GM21515 (cell line): ENCODE data around the gene IFI35.
"Not testable (repeated sequence)": the region's sequence is repeated elsewhere in the genome, so short reads cannot be mapped to it uniquely, and the experiment has no call there.

Experiments used
- ATAC-seq: cut with Tn5 transposase; IDR thresholded peaks from one replicate; pipeline ENCODE4 v1.9.1; 2021; ENCODE audit not compliant: unreplicated experiment

The IFI35 gene

DNA sequence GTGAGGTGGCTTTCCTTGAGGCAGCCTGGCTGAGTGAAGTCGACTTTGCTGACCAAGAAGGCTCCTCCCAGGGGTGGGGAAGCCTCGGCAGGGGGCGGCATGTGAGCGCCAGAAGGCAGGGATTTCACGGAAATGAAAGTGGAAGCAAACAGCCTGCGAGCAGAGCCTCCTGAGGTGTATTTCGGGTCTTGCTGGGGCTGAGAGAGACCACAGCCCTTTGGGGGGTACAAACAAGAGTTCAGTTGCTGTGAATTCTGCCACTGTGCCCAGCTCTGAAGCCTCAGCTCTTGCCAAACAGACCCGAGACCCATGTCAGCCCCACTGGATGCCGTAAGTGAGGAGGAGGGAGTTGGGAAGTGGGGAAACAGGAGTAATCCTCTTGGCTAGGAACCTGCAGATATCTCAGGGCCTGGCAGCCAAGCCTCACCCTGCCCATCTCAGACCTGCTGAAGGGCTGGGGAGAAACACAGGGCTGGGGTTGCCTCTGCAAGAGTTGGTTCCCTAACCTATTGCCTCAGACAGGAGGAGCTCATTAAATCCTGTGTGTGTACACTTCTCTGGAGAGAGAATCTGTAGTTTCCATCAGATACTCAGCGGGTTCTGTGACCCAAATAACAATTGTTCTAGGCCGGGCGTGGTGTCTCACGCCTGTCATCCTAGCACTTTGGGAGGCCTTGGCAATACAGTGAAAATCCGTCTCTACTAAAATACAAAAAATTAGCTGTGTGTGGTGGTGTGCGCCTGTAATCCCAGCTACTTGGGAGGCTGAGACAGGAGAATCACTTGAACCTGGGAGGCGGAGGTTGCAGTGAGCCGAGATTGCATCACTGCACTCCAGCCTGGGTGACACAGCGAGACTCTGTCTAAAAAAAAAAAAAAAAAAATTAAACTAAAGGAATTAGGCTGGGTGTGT is at the start of gene IFI35:
TSS of gene IFI35 (plus strand) at position 146 of the 913 bp plus-strand sequence. CDS start at position 310, 164 bp downstream.
- ATAC-seq = peak; percentile 70

DNA sequence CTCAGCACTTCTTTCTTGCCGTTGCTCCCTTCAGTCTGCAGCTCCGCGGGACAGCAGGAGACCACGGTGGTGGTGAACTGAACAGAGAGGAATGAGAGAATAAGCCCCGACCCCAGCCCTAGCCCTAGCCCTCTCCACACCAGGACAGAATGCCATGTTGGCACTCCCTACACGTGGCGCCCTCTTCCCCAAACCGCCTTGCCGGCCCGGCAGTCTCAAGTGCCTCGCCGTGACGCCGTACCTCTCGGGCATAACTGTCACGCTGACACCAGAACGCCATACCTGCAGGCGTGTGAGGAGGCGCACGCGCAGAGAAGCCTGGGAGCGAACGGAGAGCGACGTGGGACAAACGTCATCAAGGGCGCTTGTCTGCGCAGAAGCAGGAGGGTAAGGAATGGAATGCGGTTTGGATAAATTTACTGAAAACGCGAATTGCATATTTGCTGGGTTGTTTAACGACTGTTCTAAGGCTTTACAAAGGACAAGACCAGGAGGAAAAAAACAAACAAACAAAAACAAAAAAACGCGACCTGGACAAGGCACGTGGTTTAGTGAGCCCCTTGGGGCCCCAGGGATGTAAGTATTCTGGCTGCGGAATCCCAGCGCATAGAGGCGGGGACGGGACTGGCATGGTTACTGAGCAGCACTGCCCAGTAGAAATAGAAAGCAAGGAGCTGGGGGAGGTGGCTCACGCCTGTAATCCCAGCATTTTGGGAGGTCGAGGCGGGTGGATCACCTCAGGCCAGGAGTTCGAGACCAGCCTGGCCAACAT is 42.2 kb upstream of the IFI35 start, which contains the start of gene AARSD1:
TSS of gene AARSD1 (minus strand) at position 294 of the 772 bp plus-strand sequence. CDS start at position 280, 14 bp downstream.
- ATAC-seq = peak; percentile 72

DNA sequence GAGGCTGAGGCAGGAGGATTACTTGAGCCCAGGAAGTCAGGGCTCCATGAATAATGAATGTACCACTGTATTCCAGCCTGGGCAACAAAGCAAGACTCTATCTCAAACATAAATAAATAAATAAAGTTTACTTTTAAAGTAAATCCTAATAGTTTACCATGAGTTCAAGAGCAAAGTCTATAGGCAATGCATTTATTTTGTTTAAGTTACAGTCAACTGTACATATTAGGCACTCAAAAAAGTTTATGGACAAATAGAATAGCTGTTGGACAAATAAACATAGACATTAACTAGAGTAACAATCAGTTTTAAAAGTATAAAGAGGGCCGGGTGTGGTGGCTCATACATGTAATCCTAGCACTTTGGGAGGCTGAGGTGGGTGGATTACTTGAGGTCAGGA is 38.7 kb upstream of the IFI35 start:
- ATAC-seq = no peak

DNA sequence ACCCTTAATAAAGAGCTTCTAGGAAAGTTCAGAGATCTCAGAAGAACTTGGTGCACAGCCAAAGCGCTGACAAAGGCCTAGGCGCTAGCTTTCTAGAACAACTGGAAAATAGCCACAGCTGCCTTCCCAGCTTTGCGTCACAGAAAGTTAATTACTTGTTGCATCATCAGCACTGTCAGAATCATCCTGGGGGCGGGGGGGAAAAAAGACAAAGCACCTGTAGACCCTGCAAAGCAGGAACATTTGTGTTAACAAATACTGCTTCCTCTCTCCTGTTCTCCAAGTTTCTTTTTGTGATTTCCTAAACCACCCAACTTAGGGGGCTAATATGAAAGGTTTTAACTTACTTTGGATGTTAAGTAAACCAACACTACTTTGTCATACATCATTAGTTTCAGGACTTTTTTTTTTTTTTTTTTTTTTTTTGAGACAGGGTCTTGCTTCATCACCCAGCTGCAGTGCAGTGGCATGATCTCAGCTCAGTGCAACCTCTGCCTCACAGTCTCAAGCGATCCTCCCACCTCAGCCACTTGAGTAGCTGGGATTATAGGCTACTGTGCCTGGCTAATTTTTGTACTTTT is 37.5 kb upstream of the IFI35 start:
- no peak for ATAC-seq

DNA sequence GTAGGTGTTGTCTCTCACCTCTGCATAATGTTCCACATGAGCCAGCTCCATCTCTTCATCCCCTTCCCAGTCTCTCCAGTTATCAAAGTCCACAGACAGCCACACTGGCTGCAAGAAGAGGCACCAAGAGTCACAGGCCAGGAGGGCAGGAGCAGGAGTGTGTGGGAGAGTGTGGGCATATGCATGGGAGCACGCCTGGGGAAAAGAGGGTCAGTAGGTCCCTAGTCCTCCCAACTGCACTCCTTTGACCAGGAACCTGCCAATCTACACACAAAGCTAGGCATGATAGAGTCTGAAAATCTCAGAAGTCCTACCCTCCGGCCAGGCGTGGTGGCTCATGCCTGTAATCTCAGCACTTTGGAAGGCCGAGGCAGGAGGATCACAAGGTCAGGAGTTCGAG is 35.0 kb upstream of the IFI35 start:
- ATAC-seq = no peak

DNA sequence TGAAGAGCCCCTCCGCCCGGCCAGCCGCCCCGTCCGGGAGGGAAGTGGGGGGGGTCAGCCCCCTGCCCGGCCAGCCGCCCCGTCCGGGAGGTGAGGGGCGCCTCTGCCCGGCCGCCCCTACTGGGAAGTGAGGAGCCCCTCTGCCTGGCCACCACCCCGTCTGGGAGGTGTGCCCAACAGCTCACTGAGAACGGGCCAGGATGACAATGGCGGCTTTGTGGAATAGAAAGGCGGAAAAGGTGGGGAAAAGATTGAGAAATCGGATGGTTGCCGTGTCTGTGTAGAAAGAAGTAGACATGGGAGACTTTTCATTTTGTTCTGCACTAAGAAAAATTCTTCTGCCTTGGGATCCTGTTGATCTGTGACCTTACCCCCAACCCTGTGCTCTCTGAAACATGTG is 33.3 kb upstream of the IFI35 start:
- not testable (repeated sequence) for ATAC-seq

DNA sequence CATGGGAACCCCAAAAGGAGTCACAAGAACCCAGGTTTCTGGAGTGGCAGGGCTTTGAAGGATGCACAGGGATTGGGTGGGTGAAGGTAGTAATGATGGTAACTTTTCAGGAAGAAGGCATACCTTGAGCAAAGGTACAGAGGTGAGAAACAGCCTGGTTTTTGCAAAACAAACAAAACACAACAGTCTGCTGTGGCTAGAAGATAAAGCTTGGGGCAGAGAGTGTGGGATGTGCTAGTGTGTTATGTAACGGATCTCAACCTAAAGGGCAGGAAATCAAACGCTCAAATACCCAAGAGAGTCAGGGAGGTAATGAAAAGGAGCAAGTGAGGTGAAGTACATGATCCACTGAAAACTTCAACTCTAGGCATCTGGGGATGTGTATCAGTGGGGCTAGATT is 31.3 kb upstream of the IFI35 start:
- no peak for ATAC-seq

DNA sequence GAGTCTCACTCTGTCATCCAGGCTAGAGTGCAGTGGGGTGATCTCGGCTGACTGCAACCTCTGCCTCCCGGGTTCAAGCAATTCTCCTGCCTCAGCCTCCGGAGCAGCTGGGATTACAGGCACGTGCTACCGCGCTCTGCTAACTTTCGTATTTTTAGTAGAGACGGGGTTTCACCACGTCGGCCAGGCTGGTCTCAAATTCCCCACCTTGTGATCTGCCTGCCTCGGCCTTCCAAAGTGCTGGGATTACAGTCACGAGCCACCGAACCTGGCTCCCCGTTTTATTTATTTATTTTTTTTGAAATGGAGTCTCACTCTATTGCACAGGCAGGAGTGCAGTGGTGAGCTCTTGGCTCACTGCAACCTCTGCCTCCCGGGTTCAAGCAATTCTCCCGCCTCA is 30.9 kb upstream of the IFI35 start:
- ATAC-seq = not testable (repeated sequence)

DNA sequence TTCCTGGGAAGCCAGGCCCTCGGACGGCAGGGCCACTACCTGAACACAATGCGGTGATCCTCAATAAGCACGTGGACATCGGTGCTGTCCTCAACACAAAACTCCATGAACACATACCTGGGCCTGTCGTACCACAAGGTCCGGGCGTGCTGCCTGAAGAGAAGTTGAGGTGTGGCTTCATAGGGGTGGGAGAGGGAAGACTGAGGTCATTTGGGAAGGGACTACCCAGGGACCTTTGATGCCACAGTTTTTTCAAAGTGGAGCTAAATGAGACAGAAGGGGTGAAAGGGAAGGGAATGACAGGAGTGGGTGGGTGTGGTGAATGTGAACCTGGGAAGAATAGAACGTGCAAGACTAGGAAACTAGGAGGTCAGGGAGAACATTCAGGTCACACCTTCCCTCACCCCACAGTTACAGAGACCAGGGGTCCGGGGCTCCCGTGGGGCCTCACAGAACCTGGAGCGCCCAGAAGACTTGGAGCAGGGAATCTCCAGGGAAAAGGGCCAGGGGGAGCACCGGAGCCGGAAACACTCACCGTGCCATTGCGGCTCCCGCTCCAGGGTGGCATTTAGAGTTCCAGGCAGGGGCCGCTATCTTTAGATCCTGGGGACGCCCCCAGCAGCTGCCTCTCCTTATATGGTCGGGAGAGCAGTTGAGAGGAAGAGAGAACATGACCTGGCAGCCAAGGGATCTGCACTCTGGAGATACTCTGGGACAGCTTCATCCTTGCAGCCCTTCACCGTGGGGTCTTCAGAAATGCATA is 26.9 kb upstream of the IFI35 start, which contains the start of gene PTGES3L:
TSS of gene PTGES3L (minus strand) at position 570 of the 763 bp plus-strand sequence. CDS start at position 543, 27 bp downstream.
- no peak for ATAC-seq

DNA sequence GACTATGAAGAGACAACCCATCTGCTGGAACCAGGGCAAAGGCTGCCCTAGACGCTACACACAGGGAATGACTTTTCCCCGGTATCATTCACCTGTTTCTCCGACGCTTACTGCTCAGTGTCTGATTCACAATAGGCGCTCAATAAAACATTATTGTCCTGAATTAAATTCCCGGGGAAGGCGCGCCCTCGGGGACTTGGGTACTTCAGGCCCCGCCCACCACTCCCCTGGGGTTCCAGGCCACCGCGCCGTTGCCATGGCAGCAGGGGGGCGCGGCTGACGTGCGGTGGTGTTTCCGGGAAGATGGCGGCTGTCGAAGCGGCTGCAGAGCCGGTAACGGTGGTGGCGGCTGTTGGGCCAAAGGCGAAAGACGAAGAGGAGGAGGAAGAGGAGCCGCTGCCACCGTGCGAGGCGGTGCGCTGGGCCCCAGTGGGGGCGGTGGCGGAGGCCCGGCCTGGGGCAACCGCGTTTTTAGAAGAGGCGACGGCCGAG is 26.3 kb upstream of the IFI35 start, which contains the start of gene RUNDC1:
TSS of gene RUNDC1 (plus strand) at position 292 of the 492 bp plus-strand sequence. CDS start at position 304, 12 bp downstream.
- ATAC-seq = peak; percentile 56

DNA sequence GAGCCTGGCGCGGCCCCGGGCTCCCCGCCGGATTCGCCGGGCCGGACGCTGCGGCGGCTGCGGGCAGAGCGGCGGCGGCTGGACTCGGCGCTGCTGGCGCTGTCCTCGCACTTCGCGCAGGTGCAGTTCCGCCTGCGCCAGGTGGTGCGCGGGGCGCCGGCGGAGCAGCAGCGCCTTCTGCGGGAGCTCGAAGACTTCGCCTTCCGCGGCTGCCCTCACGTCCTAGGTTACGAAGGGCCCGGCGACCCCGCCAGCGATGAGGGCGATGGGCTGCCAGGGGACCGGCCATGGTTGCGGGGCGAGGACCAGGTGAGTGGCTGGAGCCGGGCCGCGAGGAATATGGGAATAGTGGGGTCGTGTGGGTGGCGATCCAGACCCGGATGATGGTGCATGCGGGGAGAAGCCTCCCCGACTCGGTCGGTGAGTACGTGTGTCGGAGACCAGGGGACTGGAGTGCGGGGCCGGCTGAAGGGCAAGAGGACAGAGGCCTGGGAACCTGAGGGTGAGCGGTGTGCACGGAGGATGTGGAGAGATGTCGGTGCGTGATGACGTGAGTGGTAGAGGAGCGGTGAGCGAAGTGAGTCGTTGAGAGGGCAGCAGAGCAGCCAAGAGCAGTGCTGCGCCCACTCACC is 25.7 kb upstream of the IFI35 start:
- ATAC-seq = peak; percentile 37

DNA sequence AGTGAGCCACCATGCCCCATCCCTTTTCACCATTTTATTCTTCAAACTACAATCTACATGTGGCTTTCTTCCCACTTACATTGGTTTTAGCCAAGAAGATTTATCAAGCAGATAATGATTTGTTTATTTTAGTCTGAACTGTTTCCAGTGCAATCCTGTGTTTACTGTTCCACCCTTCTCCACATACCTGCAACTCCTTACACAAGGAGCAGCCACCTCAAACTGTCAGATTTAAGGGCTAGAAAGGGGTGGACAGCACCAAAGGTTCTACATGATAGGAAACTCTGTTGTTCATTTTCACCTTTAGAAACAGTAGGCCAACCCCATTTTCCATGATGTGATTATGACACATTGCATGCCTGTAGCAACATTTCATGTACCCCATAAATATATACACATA is 24.3 kb upstream of the IFI35 start:
- no peak for ATAC-seq

DNA sequence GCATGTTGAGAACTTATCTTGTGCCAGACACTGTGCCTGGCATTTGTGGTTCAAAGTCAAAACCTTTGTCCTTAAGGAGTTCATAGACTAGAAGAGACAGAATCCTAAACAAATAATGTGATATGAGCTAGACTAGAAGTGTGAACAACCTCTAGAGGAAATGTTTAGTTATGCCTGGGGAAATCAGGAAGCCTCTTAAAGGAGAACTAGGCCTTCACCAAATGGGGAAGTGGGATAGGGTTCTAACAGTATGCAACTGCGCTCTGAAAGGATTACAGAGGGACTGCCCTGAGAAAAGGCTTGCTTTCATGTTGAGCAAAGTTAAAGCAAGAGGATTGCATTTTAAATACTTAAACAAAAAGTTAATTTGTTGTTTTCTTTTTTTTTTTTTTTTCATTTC is 21.4 kb upstream of the IFI35 start:
- no peak for ATAC-seq

DNA sequence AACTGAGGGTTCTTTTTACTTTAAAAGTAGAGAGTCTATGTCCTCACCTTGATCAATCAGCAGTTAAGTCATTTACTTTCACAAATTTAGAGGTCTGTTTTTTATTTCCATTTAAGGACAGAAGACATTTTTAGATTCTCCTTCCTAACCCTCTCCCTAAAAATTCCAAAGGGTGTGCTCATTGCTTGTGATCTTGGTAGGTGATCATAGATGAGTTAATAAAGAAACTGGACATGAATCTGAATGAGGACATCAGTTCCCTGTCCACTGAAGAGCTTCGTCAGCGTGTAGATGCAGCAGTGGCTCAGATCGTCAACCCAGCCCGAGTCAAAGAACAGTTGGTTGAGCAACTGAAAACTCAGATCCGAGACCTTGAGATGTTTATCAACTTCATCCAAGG is 17.4 kb upstream of the IFI35 start:
- ATAC-seq = no peak

DNA sequence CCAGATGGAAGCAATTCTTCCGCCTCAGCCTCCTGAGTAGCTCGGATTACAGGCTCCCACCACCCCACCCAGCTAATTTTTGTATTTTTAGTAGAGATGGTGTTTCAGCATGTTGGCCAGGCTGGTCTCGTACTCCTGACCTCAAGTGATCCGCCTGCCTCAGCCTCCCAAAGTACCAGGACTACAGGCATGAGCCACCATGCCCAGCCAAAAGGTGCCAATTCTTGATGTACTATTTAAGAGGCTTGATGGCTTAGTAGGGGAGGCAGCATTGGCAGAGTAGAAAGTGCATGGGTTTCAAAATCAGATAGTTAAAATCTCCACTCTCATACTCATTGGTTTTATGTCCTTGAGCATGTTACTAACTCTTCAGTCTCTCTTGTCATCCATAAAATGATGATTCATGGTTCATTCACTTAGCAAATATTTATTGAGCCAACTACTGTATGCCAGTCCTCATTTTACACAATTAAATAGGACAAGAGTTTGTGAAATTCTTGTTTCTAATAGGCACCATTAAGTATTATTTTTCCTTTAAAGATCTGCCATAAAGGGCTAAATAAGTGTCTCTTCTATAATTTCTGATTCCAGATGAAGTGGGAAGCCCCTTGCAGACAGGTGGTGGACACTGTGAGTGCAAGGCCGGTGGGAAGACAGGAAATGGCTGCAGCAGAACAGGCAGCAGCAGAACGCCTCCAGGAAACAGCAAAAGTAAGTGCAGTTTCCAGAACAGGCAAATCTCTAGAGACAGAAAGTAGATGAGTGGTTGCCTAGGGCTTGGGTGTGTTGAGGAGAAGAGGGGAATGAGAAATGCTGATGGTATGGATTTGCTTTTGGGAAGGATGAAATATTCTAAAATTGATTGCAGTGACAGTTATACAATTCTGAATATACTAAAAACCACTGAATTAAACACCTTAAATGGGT is 16.6 kb upstream of the IFI35 start:
- no peak for ATAC-seq

DNA sequence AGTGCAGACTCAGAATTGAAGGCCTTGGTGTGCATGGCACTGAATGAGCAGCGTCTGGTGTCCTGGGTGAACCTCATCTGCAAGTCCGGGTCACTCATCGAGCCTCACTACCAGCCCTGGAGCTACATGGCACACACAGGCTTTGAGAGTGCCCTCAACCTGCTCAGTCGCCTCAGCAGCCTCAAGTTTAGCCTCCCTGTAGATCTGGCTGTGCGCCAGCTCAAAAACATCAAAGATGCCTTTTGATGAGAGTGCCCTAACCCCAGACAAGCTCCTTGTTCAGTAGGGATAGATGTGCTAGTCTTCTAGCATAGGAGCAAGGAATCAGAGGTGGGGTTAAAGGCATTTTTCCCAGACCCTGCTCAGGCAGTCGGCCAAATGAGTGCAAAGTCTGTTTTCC is 15.1 kb upstream of the IFI35 start:
- no peak for ATAC-seq

DNA sequence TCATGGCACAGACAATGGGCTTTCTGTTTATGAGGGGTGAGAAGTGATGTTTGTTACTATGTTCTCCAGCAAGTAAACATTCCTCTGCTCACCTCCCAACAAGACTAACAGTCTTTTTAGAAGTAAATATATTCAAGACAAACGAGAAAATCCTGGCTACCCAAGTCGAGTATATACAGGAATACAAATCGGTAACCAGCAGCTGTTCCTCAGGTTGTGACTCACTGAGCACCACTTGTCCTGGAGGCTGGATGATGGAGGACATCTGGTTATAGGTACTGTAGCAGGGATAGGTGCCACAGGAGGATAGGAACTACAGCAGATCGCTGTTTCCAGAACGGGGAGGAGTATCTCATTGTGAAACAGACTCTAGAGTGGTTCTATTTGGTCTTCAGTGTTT is 13.7 kb upstream of the IFI35 start:
- no peak for ATAC-seq

DNA sequence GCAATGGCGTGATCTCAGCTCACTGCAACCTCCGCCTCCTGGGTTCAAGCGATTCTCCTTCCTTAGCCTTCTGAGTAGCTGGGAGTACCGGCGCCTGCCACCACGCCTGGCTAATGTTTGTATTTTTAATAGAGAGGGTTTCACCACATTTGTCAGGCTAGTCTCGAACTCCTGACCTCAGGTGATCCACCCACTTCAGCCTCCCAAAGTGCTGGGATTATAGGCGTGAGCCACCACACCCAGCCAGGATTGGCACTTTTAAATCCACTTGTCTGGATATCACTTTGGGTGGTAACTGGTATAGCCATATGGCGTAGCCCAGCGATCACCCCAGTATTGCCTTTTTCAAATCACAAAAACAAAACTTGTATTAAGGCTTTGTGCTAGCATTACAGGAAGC is 12.7 kb upstream of the IFI35 start:
- ATAC-seq = not testable (repeated sequence)
